Measurements from ENCODE around the gene ARL14. TPM values are rescaled to one million over a fixed set of nuclear protein-coding genes. Genes with fewer than 3 reads are reported as not detected.

ARL14 gene
- total and polyA plus RNA-seq, 2 of the 13 experiments (the other 11 are each of a cell fraction or from before 2014, with no cell fraction given), result 0.11 TPM; not detected in 1

DNA sequence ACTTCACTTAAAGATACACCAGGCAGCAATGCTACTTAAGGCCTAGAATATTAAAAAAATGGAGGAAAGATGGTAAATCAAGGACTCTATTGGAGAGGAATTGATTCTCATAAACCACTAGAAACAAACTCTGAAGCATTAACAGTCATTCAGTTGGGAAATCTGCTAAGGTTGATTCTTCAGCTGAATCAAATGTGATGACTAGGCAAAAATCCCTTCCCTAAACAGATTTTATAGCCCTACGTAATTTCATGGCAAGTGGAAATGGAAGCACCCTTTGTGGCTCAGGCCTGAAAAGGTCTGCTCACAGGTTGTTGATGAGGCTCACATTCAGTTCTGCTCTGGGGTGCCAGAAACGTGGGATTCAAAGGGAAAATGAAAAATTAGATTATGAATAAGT, 38.8 kb upstream of the ARL14 start:
- ATAC-seq (no peak), DNase-seq (ENCODE audit: low spot score) (no peak), FAIRE-seq (no peak)
- intact Hi-C loops (cut with micrococcal nuclease; ENCODE audit: unreplicated experiment) (no loop called here), in situ Hi-C loops (cut with HindIII; ENCODE audit: extremely low pct_ligation_motif_present, low pct_unique_long_range_greater_than_20kb) (no loop called here)
- no peaks in the 10 kb centered on the region for H3K36me3 ChIP-seq (replicated peaks in 1 of 2; ENCODE audit: control insufficient read depth in 1 of 2, insufficient read depth in 2 of 2, low read length in 2 of 2)
- TF ChIP-seq MAFK (conservative IDR thresholded peaks at IDR 0.05 in 1 of 2, IDR thresholded peaks at IDR 0.05 in 1 of 2; ENCODE audit: low read length in 2 of 2) (peak; percentile 96 to 98), MAFF (IDR thresholded peaks at IDR 0.05; ENCODE audit: low read depth, low read length) (peak; percentile 98), SIN3B (IDR thresholded peaks at IDR 0.05; ENCODE audit: low read length) (no peak)
- CTCF ChIA-PET (ENCODE audit: low intra/inter-chr PET ratio, low total read pairs), result no interaction called here
- no peaks in the 10 kb centered on the region for H3K9me3 ChIP-seq (ENCODE audit: low read length)
- POLR2A ChIA-PET, result no interaction called here
- no peaks in the 10 kb centered on the region for H3K27me3 ChIP-seq (ENCODE audit: control insufficient read depth in 1 of 2, insufficient read depth in 2 of 2, low read length in 2 of 2)
- H3K4me2 ChIP-seq (ENCODE audit: low read depth, low read length), result no peak overlapping the region
- no peak overlapping the region for H3K9ac ChIP-seq (ENCODE audit: insufficient read depth, low read depth, low read length)
- no peak overlapping the region for H3K27ac ChIP-seq (ENCODE audit: extremely low read length, insufficient read depth, low read length)
- H3K4me3 ChIP-seq (replicated peaks in 1 of 3; ENCODE audit: insufficient read depth in 1 of 3, low read depth in 2 of 3, low read length in 3 of 3), result no peak overlapping the region
- H2AFZ ChIP-seq (ENCODE audit: low read length), result no peak overlapping the region
- H3K4me1 ChIP-seq (ENCODE audit: insufficient read depth, low read length), result no peaks in the 10 kb centered on the region
- BruUV-seq (replicated peaks), result no TSS peak
- H3K79me2 ChIP-seq (ENCODE audit: insufficient read depth, low read length), result no peaks in the 10 kb centered on the region
- H4K20me1 ChIP-seq (ENCODE audit: insufficient read depth, low read length), result no peaks in the 10 kb centered on the region
- WGBS (ENCODE audit: low lambda C conversion rate), result 8% methylated on average over 2 of the region's 2 CpGs

GRCh38 chr3:160641665-160642309, 35.2 kb upstream of the ARL14 start:
- FAIRE-seq (no peak), ATAC-seq (no peak), DNase-seq (ENCODE audit: low spot score) (no peak)
- ChIA-PET POLR2A (no interaction called here), CTCF (ENCODE audit: low intra/inter-chr PET ratio, low total read pairs) (no interaction called here)
- Histone ChIP-seq H3K9ac (ENCODE audit: insufficient read depth, low read depth, low read length) (no peak overlapping the region), H3K4me1 (ENCODE audit: insufficient read depth, low read length) (no peaks in the 10 kb centered on the region), H3K79me2 (ENCODE audit: insufficient read depth, low read length) (no peaks in the 10 kb centered on the region), H3K36me3 (replicated peaks in 1 of 2; ENCODE audit: control insufficient read depth in 1 of 2, insufficient read depth in 2 of 2, low read length in 2 of 2) (no peaks in the 10 kb centered on the region), H3K9me3 (ENCODE audit: low read length) (no peaks in the 10 kb centered on the region), H2AFZ (ENCODE audit: low read length) (no peak overlapping the region), H3K27me3 (ENCODE audit: control insufficient read depth in 1 of 2, insufficient read depth in 2 of 2, low read length in 2 of 2) (no peaks in the 10 kb centered on the region), H3K4me2 (ENCODE audit: low read depth, low read length) (no peak overlapping the region), H4K20me1 (ENCODE audit: insufficient read depth, low read length) (no peaks in the 10 kb centered on the region), H3K4me3 (replicated peaks in 1 of 3; ENCODE audit: insufficient read depth in 1 of 3, low read depth in 2 of 3, low read length in 3 of 3) (no peak overlapping the region), H3K27ac (ENCODE audit: extremely low read length, insufficient read depth, low read length) (no peak overlapping the region)
- no TSS peak for BruUV-seq (replicated peaks)
- intact Hi-C loops (cut with micrococcal nuclease; ENCODE audit: unreplicated experiment) (no loop called here), in situ Hi-C loops (cut with HindIII; ENCODE audit: extremely low pct_ligation_motif_present, low pct_unique_long_range_greater_than_20kb) (no loop called here)
- 61% methylated on average over 2 of the region's 2 CpGs for WGBS (ENCODE audit: low lambda C conversion rate)
- TF ChIP-seq ZNF383 (CRISPR knock-in tag; IDR thresholded peaks at IDR 0.05; ENCODE audit: borderline replicate concordance), result no peak
